Mammary epithelial cell (primary cell): Measurements from ENCODE around the gene RPP40.

Experiments
- CTCF ChIP-seq, 2 donors: IDR thresholded peaks in 1 of 2; conservative IDR thresholded peaks in 1 of 2; 2 replicates each; pipeline ENCODE4 v1.5.1; 2011 to 2012; ENCODE audit warnings: inconsistent platforms in 2 of 2, low read length in 2 of 2, mild to moderate bottlenecking in 2 of 2, control low read depth in 1 of 2, low read depth in 1 of 2; ENCODE audit not compliant: insufficient read depth in 1 of 2; ENCODE audit errors: extremely low read depth in 1 of 2
- EZH2 ChIP-seq: IDR thresholded peaks from 2 replicates; pipeline ENCODE4 v1.6.1; 2012; ENCODE audit warnings: low read length, inconsistent platforms, borderline replicate concordance

- no peak for TF ChIP-seq CTCF (conservative IDR thresholded peaks at IDR 0.05 in 1 of 2, IDR thresholded peaks at IDR 0.05 in 1 of 2; ENCODE audit: extremely low read depth in 1 of 2, insufficient read depth in 1 of 2, low read depth in 1 of 2, low read length in 2 of 2)
- TF ChIP-seq EZH2, result no peak
Measured at GRCh38 chr6:5011346-5011745, 7.5 kb upstream of the RPP40 start.
